Activated CD8-positive, alpha-beta T cell treated with anti-CD3 and anti-CD28 coated beads for 36 hours (primary cell): Measurements from ENCODE around the gene COL4A1. TPM values are rescaled to one million over a fixed set of nuclear protein-coding genes. Genes with fewer than 3 reads are reported as not detected.

ENCODE experiments used
- ATAC-seq: fragments of 200-7000 bp; cut with Tn5 transposase; one replicate; pipeline ENCODE4 v1.10.0; 2021; ENCODE audit warnings: mild to moderate bottlenecking, moderate library complexity
- CTCF ChIA-PET: fragments of 350-600 bp; sonication (Branson Sonifier 250); formaldehyde crosslinking; loops from one replicate; lab custom pipeline; 2021; ENCODE audit warnings: antibody characterized with exemption; lab: Charles Lee
- POLR2A ChIA-PET: fragments of 350-600 bp; sonication (Branson Sonifier 250); formaldehyde crosslinking; loops from one replicate; lab custom pipeline; 2021; ENCODE audit warnings: antibody characterized with exemption; lab: Charles Lee
- DNase-seq: peaks from one replicate; pipeline ENCODE4 v3.0.0-alpha.2; 2020
- H3K27ac Mint-ChIP-seq: one replicate; pipeline ENCODE4 v1.8.0; 2021; ENCODE audit warnings: mild to moderate bottlenecking, mixed read lengths
- H3K27me3 Mint-ChIP-seq: one replicate; pipeline ENCODE4 v1.8.0; 2021; ENCODE audit warnings: mixed read lengths
- H3K36me3 Mint-ChIP-seq: one replicate; pipeline ENCODE4 v1.8.0; 2021; ENCODE audit warnings: low read depth, mixed read lengths
- H3K4me1 Mint-ChIP-seq: one replicate; pipeline ENCODE4 v1.8.0; 2021; ENCODE audit warnings: low read depth, mixed read lengths
- H3K4me3 Mint-ChIP-seq: one replicate; pipeline ENCODE4 v1.8.0; 2021; ENCODE audit warnings: mild to moderate bottlenecking, moderate library complexity, mixed read lengths
- H3K9me3 Mint-ChIP-seq: one replicate; pipeline ENCODE4 v1.8.0; 2021; ENCODE audit warnings: mixed read lengths
- intact Hi-C: fragments of 100-400 bp; cut with micrococcal nuclease; formaldehyde crosslinking; loops from one replicate; pipeline ENCODE4 v1.10.0; 2022
- total RNA-seq, 2 experiments: library from RNA; stranded (reverse); gene quantifications; one replicate each; pipeline ENCODE4 v1.2.3, GENCODE V29; 2021
- TF ChIP-seq, protein P1 (sequence below): fragments of 200-600 bp; IDR thresholded peaks from one replicate; pipeline ENCODE4 v1.8.0; 2022; ENCODE audit warnings: antibody characterized with exemption, mild to moderate bottlenecking

The COL4A1 gene
- total RNA-seq, 2 experiments from 2014 or later = not detected

DNA sequence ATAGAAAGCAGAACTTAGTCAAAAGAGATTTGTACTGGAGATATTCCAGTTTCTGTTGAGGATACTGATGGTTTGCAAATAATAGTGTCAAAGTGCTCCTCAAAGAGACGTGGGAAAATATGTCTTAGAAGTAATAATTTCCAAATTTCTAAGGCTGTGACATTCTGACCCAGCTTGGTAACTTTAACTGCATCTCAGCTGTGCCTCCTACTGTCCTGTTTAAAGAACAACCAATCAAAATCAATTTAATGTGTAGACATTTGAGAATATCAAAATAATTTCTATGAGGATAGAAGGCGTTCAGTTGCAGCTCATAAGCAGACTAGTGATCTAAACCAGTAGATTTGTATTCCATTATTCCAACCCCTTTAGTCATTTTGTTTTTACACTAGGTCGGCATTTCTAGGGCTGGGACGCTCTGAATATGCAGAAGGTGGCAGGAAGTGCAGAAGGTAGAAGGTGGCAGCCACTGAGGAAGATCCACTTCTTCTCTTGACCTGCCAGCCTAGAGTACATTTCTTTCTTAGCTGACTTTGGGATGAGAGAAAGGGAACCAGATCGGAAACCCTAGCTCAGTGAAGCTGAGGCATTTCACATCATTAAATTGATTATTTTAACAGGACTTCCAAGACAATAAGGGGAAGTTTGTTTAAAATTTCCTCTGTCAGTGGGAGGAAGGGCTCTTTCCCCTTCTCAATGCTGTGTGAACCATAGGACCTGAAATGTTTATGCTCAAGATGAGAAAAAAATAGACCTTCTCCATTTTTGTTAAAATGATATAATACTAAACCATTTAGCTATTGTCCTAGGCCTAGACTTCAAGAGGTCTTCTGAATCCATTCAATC lies 67.5 kb downstream of the COL4A1 start:
- ATAC-seq (no peak), DNase-seq (no peak)
- Mint-ChIP-seq H3K4me3 (no peak overlapping the region), H3K36me3 (no peaks in the 10 kb centered on the region), H3K27ac (no peak overlapping the region), H3K9me3 (no peaks in the 10 kb centered on the region), H3K27me3 (peaks cover 7% of the 10 kb centered on the region), H3K4me1 (no peaks in the 10 kb centered on the region)
- CTCF ChIA-PET = interaction anchor here (1.3 to 2.0 kb wide), 2 partner anchors 12 to 18 kb away, joined by 3 to 7 read pairs; no protein-coding TSS in a partner anchor
- intact Hi-C loops = no loop called here
- TF ChIP-seq, protein P1, sequence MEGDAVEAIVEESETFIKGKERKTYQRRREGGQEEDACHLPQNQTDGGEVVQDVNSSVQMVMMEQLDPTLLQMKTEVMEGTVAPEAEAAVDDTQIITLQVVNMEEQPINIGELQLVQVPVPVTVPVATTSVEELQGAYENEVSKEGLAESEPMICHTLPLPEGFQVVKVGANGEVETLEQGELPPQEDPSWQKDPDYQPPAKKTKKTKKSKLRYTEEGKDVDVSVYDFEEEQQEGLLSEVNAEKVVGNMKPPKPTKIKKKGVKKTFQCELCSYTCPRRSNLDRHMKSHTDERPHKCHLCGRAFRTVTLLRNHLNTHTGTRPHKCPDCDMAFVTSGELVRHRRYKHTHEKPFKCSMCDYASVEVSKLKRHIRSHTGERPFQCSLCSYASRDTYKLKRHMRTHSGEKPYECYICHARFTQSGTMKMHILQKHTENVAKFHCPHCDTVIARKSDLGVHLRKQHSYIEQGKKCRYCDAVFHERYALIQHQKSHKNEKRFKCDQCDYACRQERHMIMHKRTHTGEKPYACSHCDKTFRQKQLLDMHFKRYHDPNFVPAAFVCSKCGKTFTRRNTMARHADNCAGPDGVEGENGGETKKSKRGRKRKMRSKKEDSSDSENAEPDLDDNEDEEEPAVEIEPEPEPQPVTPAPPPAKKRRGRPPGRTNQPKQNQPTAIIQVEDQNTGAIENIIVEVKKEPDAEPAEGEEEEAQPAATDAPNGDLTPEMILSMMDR = no peak
- POLR2A ChIA-PET = no interaction called here

DNA sequence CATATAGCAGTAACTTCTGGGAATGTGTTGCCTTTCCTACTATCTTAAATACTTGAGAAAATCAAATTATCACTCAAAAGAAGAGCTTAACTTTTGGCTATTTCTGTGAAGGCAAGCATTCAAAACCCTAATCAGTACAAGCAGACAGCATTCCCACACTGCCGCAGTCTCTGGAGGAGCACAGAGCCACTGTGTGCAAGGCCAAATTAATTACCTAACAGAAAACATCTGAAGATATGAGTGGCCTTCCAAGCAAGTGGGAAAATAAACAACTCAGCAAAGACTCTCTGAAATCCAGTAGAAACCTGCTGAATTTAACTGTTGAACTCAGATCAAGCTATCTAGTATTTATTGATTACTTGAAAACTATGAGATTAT lies 68.2 kb downstream of the COL4A1 start:
- intact Hi-C loops = no loop called here

DNA sequence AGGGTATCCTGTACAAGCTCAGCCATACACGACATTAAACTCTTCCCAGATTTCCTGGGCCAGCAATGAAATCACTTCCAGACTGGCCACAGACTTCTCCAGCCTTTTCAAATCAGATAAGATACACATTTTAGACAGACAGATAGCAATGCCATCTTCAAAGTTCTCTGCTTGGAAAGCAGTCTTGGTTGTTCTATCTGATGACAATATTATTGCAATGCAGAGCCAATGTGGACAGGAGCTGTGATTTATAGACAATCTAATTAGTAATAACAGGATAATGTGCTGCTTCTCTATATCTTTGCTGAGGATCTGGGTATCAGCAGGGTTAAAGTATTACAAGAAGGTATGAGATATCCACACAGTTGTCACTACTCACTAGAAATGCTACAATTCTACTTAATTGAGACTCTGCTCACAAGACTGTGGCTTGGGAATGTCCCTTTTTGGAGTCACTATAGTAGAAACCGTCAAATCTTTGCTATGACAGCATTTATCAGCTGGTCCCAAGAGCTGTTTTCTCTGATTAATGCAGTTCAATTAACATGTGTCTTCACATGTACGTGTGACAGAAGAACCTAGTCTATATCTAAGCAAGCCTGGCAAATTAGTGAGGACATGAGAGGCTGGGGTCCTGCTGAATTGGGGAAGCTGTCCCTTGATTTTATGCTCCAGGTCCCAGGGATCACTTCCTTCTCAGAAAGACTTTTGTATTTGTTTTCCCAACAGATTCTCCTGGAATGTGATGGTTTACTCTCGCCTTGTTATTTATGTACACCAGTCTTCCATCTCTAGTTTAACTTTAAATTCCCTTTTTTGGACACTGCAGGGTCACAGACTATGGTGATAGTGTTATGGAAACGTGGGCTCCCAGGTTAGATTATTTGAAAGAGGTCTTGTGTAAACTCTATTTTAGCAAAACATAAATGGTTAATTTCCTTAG lies 68.8 kb downstream of the COL4A1 start:
- intact Hi-C loops = no loop called here
- peaks cover 16% of the 10 kb centered on the region for H3K27me3 Mint-ChIP-seq
- TF ChIP-seq, protein P1 = no peak
- H3K4me1 Mint-ChIP-seq = no peaks in the 10 kb centered on the region
- H3K36me3 Mint-ChIP-seq = no peaks in the 10 kb centered on the region
- ChIA-PET CTCF (interaction anchor here (1.3 to 2.0 kb wide), 2 partner anchors 11 to 16 kb away, joined by 3 to 7 read pairs; no protein-coding TSS in a partner anchor), POLR2A (no interaction called here)
- H3K27ac Mint-ChIP-seq = no peak overlapping the region
- DNase-seq = no peak
- no peak for ATAC-seq
- no peak overlapping the region for H3K4me3 Mint-ChIP-seq
- no peaks in the 10 kb centered on the region for H3K9me3 Mint-ChIP-seq

More for the DNA sequence above, 68.2 kb downstream of the COL4A1 start:
- ATAC-seq (no peak), DNase-seq (no peak)
- no peak overlapping the region for H3K4me3 Mint-ChIP-seq
- ChIA-PET POLR2A (no interaction called here), CTCF (interaction anchor here (1.3 to 2.0 kb wide), 2 partner anchors 12 to 17 kb away, joined by 3 to 7 read pairs; no protein-coding TSS in a partner anchor)
- TF ChIP-seq, protein P1 = no peak
- no peaks in the 10 kb centered on the region for H3K9me3 Mint-ChIP-seq
- H3K36me3 Mint-ChIP-seq = no peaks in the 10 kb centered on the region
- H3K27ac Mint-ChIP-seq = no peak overlapping the region
- peaks cover 9% of the 10 kb centered on the region for H3K27me3 Mint-ChIP-seq
- no peaks in the 10 kb centered on the region for H3K4me1 Mint-ChIP-seq

DNA sequence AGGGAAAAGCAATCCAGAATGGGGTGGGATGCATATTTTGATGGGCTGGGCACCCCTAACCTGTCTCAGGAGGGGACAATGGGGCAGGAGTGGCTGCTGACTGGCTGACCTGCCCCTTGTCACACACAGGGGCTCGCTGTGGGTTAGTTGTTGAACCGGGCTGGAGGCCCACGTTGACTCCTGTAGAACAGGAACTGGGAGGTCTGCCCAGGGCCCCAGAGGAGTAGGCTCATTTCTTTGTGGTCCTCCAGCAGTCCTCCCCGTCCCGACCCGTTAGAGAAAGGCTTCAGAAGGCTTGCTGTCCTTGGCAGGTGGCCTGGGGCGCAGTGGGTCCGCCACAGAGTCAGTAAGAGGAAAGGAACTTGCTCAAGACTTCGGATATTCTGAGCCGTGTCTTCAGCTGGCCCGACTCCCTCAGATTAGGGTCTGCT lies 70.1 kb downstream of the COL4A1 start:
- ATAC-seq = no peak
- Mint-ChIP-seq H3K27ac (no peak overlapping the region), H3K4me3 (no peak overlapping the region), H3K27me3 (peaks cover 14% of the 10 kb centered on the region), H3K9me3 (no peaks in the 10 kb centered on the region), H3K4me1 (no peaks in the 10 kb centered on the region), H3K36me3 (no peaks in the 10 kb centered on the region)
- intact Hi-C loops = no loop called here
- POLR2A ChIA-PET = no interaction called here
- TF ChIP-seq, protein P1 = no peak
- DNase-seq = no peak
- CTCF ChIA-PET = no interaction called here
